ENCODE measurements around the gene USF3. TPM values are rescaled to one million over a fixed set of nuclear protein-coding genes. Genes with fewer than 3 reads are reported as not detected.

The USF3 gene
- total RNA-seq, 1 experiment from 2014 or later: 10.9 TPM

DNA sequence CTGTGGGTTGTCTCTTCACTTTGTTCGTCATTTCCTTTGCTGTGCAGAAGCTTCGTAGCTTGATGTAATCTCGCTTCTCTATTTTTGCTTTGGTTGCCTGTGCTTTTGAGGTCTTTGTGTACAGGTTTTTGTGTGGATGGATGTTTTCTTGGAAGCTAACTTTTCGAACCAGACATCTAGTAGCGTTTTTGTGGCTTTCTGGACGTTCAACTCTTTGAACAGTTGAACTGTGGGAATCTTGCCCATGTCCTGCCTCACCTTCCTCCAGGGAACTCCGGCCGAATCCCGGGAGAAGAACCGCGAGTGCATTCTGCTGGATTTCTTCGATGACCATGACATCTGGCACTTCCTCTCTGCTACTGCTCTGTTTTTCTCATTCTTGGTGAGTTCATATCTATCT is 70.6 kb downstream of the USF3 start:
- peaks cover 5% of the 10 kb centered on the region; the same call in 1 of the 2 replicates for H3K4me1 ChIP-seq
- no peaks in the 10 kb centered on the region for H3K27me3 ChIP-seq (replicated peaks; ENCODE audit: control insufficient read depth, insufficient read depth, low read length)
- TF ChIP-seq, protein P1, sequence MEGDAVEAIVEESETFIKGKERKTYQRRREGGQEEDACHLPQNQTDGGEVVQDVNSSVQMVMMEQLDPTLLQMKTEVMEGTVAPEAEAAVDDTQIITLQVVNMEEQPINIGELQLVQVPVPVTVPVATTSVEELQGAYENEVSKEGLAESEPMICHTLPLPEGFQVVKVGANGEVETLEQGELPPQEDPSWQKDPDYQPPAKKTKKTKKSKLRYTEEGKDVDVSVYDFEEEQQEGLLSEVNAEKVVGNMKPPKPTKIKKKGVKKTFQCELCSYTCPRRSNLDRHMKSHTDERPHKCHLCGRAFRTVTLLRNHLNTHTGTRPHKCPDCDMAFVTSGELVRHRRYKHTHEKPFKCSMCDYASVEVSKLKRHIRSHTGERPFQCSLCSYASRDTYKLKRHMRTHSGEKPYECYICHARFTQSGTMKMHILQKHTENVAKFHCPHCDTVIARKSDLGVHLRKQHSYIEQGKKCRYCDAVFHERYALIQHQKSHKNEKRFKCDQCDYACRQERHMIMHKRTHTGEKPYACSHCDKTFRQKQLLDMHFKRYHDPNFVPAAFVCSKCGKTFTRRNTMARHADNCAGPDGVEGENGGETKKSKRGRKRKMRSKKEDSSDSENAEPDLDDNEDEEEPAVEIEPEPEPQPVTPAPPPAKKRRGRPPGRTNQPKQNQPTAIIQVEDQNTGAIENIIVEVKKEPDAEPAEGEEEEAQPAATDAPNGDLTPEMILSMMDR (IDR thresholded peaks at IDR 0.05; ENCODE audit: insufficient read depth in 1 of 2, low read depth in 1 of 2, low read length in 1 of 2, severe bottlenecking in 1 of 2, unreplicated experiment in 1 of 2): no peak
- Mint-ChIP-seq H3K4me1 (ENCODE audit: low read depth, unreplicated experiment) (peaks cover 9% of the 10 kb centered on the region), H3K36me3 (ENCODE audit: insufficient read depth, unreplicated experiment) (no peaks in the 10 kb centered on the region), H3K9me3 (ENCODE audit: unreplicated experiment) (no peaks in the 10 kb centered on the region), H3K4me3 (ENCODE audit: unreplicated experiment) (no peak overlapping the region), H3K27ac (ENCODE audit: unreplicated experiment) (no peak overlapping the region), H3K27me3 (ENCODE audit: insufficient read depth, unreplicated experiment) (peaks cover 11% of the 10 kb centered on the region)
- no TSS peak for BruUV-seq (replicated peaks)
- no peaks in the 10 kb centered on the region for H3K36me3 ChIP-seq (ENCODE audit: control insufficient read depth, insufficient read depth, low read length)
- intact Hi-C loops (cut with micrococcal nuclease; ENCODE audit: unreplicated experiment): loop anchor here (1.0 to 10.0 kb wide), 7 partner anchors 47 to 575 kb away; no protein-coding TSS in a partner anchor
- DNase-seq: no peak
- CTCF ChIA-PET: no interaction called here
- H3K4me3 ChIP-seq (ENCODE audit: low read depth, low read length): no peak overlapping the region
- H3K9me3 ChIP-seq: no peaks in the 10 kb centered on the region
- POLR2A ChIA-PET: no interaction called here

DNA sequence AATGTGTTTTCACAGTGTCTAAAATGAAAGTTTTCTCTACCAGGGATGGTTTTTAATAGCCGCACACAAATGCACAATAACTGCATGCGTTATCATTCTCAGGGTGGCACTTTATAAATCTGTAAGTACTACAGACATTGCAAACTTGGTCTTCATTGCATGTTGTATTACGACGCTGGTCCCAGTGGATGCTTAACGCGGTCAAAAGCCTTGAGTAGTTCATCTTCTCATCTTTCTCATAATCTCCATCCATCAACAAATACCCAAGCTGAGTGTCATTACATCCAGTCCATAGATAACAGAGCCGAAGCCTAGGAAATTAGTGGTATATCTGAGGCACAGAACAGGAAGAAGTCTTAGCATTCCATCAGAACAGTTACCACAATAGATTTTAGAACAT is 72.6 kb downstream of the USF3 start:
- no peaks in the 10 kb centered on the region for H3K4me1 ChIP-seq
- peaks cover 9% of the 10 kb centered on the region for H3K4me1 Mint-ChIP-seq (ENCODE audit: low read depth, unreplicated experiment)
- ChIA-PET POLR2A (no interaction called here), CTCF (no interaction called here)
- no peak overlapping the region for H3K4me3 Mint-ChIP-seq (ENCODE audit: unreplicated experiment)
- H3K27ac Mint-ChIP-seq (ENCODE audit: unreplicated experiment): no peak overlapping the region
- no peaks in the 10 kb centered on the region for H3K36me3 ChIP-seq (ENCODE audit: control insufficient read depth, insufficient read depth, low read length)
- TF ChIP-seq, protein P1 (IDR thresholded peaks at IDR 0.05; ENCODE audit: insufficient read depth in 1 of 2, low read depth in 1 of 2, low read length in 1 of 2, severe bottlenecking in 1 of 2, unreplicated experiment in 1 of 2): no peak
- no peaks in the 10 kb centered on the region for H3K36me3 Mint-ChIP-seq (ENCODE audit: insufficient read depth, unreplicated experiment)
- no TSS peak for BruUV-seq (replicated peaks)
- H3K27me3 Mint-ChIP-seq (ENCODE audit: insufficient read depth, unreplicated experiment): peaks cover 11% of the 10 kb centered on the region
- no peak for DNase-seq
- intact Hi-C loops (cut with micrococcal nuclease; ENCODE audit: unreplicated experiment): loop anchor here (10.0 kb wide), 1 partner anchor 489 kb away; no protein-coding TSS in a partner anchor
- H3K9me3 ChIP-seq: no peaks in the 10 kb centered on the region
- no peak overlapping the region for H3K4me3 ChIP-seq (ENCODE audit: low read depth, low read length)
- no peaks in the 10 kb centered on the region for H3K9me3 Mint-ChIP-seq (ENCODE audit: unreplicated experiment)
- H3K27me3 ChIP-seq (replicated peaks; ENCODE audit: control insufficient read depth, insufficient read depth, low read length): no peaks in the 10 kb centered on the region

DNA sequence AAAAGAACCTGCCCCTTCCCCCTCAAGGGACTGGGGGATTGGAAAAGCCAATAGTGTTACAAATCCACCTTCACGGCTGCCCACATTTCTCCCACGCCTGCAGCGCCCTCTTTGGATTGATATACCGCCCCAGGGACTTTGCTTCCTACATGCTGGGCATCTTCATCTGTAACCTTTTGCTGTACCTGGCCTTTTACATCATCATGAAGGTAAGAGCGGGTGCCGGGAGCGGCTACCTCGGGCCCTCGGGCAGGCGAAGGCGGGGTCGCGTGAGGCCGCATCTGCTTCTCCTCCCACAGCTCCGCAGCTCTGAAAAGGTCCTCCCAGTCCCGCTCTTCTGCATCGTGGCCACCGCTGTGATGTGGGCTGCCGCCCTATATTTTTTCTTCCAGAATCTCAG is 73.1 kb downstream of the USF3 start:
- Mint-ChIP-seq H3K36me3 (ENCODE audit: insufficient read depth, unreplicated experiment) (no peaks in the 10 kb centered on the region), H3K4me1 (ENCODE audit: low read depth, unreplicated experiment) (peaks cover 9% of the 10 kb centered on the region), H3K9me3 (ENCODE audit: unreplicated experiment) (no peaks in the 10 kb centered on the region), H3K27me3 (ENCODE audit: insufficient read depth, unreplicated experiment) (peaks cover 11% of the 10 kb centered on the region), H3K4me3 (ENCODE audit: unreplicated experiment) (no peak overlapping the region), H3K27ac (ENCODE audit: unreplicated experiment) (no peak overlapping the region)
- Histone ChIP-seq H3K27me3 (replicated peaks; ENCODE audit: control insufficient read depth, insufficient read depth, low read length) (no peaks in the 10 kb centered on the region), H3K36me3 (ENCODE audit: control insufficient read depth, insufficient read depth, low read length) (no peaks in the 10 kb centered on the region), H3K4me3 (ENCODE audit: low read depth, low read length) (no peak overlapping the region), H3K9me3 (no peaks in the 10 kb centered on the region), H3K4me1 (no peaks in the 10 kb centered on the region)
- intact Hi-C loops (cut with micrococcal nuclease; ENCODE audit: unreplicated experiment): loop anchor here (10.0 kb wide), 1 partner anchor 489 kb away; no protein-coding TSS in a partner anchor
- TF ChIP-seq, protein P1 (IDR thresholded peaks at IDR 0.05; ENCODE audit: insufficient read depth in 1 of 2, low read depth in 1 of 2, low read length in 1 of 2, severe bottlenecking in 1 of 2, unreplicated experiment in 1 of 2): no peak
- no TSS peak for BruUV-seq (replicated peaks)
- no peak for DNase-seq
- CTCF ChIA-PET: no interaction called here
- POLR2A ChIA-PET: no interaction called here
